A204.1 (cell line): ENCODE data around the gene CYP4F11.
"Not testable (repeated sequence)": the region's sequence is repeated elsewhere in the genome, so short reads cannot be mapped to it uniquely, and the experiment has no call there.

ENCODE experiments used
- FAIRE-seq: peaks from 2 replicates; lab custom pipeline; 2012; peaks lifted over from hg19 to GRCh38; lab: Jason Lieb, UNC

The CYP4F11 gene

GRCh38 chr19:15919243-15919642 is 15.1 kb downstream of the CYP4F11 start:
- no peak for FAIRE-seq

GRCh38 chr19:15915109-15915508 is 19.2 kb downstream of the CYP4F11 start:
- no peak for FAIRE-seq

DNA sequence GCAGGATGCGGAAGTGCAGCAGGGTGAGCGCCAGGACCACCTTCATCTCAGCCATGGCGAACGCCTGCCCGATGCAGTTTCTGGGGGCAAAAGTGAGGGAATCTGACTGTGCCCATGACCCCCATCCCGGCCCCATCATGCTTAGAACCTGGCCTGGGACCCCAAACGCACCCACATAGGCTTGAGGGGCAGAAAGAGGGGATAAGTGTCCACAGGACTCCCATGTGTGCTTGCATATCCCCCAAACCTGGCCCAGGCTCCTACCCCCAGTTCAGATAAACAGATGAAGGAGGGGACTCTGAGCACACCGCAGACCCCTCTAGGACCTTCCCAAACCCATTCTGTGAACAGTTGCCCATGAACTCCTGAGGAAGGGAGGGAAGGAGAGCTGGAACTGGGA is 20.5 kb downstream of the CYP4F11 start:
- FAIRE-seq: no peak

- no peak for FAIRE-seq
Measured at GRCh38 chr19:15913384-15913783, 20.9 kb downstream of the CYP4F11 start.

- no peak for FAIRE-seq
Measured at GRCh38 chr19:15911599-15912235, 22.6 kb downstream of the CYP4F11 start.

DNA sequence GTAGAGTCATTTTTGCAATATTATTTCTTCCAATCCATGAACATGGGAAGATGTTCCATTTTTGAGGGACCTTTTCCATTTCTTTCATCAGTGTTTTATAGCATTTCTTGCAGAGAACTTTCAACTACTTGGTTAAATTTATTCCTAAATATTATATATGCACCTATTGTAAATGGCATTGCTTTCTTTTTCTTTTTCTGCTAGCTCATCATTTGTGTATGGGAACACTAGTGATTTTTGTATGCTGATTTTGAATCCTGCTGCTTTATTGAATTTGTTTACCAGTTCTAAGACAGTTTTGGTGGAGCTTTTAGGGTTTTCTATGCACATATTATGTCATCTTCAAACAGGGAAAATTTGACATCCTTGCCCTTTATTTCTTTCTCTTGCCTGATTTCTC is 29.3 kb downstream of the CYP4F11 start:
- no peak for FAIRE-seq

GRCh38 chr19:15902898-15903297 is 31.4 kb downstream of the CYP4F11 start:
- not testable (repeated sequence) for FAIRE-seq

DNA sequence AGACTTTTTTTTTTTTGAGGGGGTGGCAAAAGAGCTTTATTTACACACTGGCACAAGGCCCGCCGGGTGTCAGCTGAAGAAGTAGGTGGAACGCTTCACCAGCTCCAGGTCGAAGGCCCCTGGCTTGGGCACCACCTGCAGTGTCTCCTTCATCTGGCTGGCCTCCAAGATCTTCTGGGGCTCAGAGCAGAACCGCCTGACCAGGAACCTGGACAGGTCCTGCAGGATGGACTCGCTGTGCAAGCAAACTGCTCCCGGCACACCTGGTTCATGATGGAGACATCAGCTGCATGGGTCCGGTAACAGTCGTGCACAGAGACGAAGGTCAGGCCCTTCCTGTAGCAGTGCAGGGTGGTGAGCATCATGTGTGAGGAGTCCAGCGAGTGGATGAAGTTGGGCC is 32.1 kb downstream of the CYP4F11 start:
- FAIRE-seq: no peak

- no peak for FAIRE-seq
Measured at GRCh38 chr19:15900504-15900903, 33.8 kb downstream of the CYP4F11 start.

- not testable (repeated sequence) for FAIRE-seq
Measured at GRCh38 chr19:15900032-15900431, 34.3 kb downstream of the CYP4F11 start.

- FAIRE-seq: not testable (repeated sequence)
Measured at GRCh38 chr19:15899561-15899960, 34.8 kb downstream of the CYP4F11 start.

GRCh38 chr19:15897738-15898276 is 36.5 kb downstream of the CYP4F11 start, which contains the start of gene CYP4F2:
Gene CYP4F2 (minus strand): TSS chr19:15898074. CDS start chr19:15897611, 463 bp downstream.
- no peak for FAIRE-seq

- FAIRE-seq: no peak
Measured at GRCh38 chr19:15897026-15897737, 37.1 kb downstream of the CYP4F11 start.

DNA sequence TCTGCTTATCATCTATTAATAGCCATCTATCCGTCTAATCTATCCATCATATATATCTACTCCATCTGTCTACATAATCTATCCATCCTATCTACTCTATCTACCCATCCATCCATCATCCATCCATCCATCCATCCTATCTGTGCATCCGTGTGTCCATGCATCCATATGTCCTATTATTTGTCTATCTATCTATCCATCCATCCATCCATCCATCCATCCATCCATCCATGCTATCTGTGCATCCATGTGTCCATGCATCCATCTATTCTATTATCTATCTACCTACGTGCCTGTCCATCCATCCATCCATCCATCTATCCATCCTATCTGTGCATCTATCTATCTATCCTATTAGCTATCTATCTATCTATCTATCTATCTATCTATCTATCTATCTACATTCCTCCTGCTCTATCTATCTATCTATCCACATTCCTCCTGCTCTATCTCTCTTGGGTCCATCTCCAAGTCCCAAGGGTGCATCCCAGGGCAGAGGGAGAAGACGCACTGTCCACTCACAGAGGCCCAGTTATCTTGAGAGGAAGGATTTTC is 38.4 kb downstream of the CYP4F11 start:
- no peak for FAIRE-seq

GRCh38 chr19:15894359-15894758 is 40.0 kb downstream of the CYP4F11 start:
- no peak for FAIRE-seq

DNA sequence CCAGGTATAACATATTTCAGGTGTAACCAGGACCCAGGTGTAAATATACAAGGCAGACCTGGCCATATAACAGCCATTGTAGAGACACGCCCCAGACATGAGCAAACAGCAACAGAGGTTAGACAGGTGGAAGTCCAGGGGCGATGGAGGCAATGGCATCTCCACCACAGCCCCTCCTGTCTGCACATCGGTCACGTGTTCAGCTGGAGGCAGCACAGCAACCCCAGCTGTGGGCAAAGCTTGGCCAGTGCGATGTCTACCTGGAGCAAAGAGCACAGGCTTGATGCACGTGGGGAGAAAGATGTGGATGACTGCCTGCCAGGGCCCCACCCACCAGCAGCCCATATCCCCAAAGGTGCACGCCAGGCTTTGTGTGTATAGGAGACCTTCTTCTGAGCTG is 40.9 kb downstream of the CYP4F11 start:
- FAIRE-seq: no peak

GRCh38 chr19:15892012-15892411 is 42.3 kb downstream of the CYP4F11 start:
- FAIRE-seq: no peak

DNA sequence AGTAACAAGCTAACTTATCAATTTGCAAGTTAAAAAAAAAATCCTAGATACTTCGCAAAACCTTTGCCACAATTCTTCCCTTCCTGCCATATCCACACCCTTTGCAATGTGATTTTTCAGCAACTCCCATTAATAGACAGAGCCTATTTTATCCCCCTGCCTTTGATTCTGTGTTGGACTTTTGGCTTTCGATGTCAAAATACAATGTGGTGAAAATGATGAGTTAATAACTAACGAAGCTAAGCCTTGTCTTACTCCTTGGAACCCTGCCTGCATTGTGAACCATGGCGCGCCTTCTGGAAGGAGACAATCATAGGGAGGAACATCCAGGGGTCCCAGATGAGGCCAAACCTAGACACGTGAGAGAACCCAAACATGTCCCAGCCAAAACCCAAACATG is 42.9 kb downstream of the CYP4F11 start:
- FAIRE-seq: no peak

DNA sequence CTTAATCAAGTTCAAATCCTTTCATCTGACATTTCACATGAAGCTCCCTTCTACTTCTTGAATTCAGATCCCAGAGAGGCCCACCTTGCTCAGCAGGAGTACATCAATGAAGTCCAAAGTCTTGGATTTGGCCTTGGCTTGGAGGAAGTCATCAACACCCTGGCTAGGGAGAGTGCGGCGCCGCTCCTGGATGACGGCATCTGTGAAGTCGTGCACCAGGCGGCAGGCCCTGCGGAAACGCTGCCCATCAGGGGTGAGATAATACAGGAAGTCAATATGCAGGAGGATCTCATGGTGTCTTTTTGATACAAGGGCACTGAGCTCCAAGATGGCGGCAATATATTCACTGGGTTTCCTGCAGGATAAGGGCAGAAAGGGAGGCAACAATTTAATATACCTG is 45.0 kb downstream of the CYP4F11 start:
- not testable (repeated sequence) for FAIRE-seq

GRCh38 chr19:15885919-15886318 is 48.4 kb downstream of the CYP4F11 start:
- no peak for FAIRE-seq

GRCh38 chr19:15885167-15885566 is 49.2 kb downstream of the CYP4F11 start:
- no peak for FAIRE-seq

DNA sequence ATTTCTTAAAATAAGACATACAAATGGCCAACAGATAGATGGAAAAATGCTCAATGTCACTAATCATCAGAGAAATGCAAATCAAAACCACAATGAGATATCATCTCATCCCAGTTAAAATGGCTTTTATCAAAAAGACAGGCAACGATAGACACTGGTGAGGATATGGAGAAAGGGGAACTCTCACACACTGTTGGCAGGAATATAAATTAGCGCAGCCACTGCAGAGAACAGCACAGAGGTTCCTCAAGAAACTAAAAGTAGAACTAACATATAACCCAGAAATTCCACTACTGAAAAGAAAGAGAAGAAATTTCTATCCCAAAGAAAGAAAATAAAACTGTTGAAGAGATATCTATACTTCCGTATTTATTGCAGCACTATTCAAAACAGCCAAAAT is 51.0 kb downstream of the CYP4F11 start:
- FAIRE-seq: not testable (repeated sequence)

DNA sequence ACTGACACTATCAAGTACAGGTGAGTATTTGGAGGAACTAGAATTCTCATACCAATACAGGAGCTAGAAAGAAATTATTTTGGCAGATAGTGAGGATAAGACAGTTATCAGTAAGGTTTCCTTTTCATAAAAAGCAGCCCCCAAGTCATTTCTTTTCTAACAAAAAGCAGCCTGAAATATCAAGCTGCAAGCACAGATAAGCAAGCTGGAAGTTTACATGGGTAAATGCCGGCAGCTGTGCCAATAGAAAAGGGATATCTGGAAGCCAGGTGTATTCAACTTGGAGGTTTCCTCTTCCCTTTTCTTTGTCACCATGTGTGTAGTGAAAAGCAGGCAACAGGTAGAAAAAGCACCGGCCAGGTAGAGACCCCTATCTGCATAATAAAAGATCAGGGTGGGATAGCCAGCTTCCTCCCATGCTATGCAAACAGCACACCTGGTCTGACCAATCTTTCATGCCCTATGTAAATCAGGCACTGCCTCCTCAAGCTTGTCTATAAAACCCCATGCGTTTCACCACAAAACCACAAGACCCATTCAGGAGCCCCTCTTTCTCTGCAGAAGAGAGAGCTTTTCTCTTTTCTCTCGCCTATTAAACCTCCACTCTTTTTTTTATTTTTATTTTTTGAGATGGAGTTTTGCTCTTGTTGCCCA is 59.4 kb downstream of the CYP4F11 start:
- no peak for FAIRE-seq
